Endothelial cell of umbilical vein (primary cell): ENCODE data around the gene RAB36. TPM values are rescaled to one million over a fixed set of nuclear protein-coding genes. Genes with fewer than 3 reads are reported as not detected.

Experiments used
- BruUV-seq: library from RNA; stranded (reverse); fragments of 400-500 nt; replicated peaks from 2 replicates; lab custom pipeline; 2021; lab: Mats Ljungman, UMichigan
- CTCF ChIA-PET: fragments of 300-600, 350-600 bp; sonication (Branson Sonifier 250); formaldehyde crosslinking; loops from one replicate; lab custom pipeline; 2021; ENCODE audit warnings: antibody characterized with exemption, inconsistent platforms; lab: Charles Lee
- POLR2A ChIA-PET: fragments of 300-600, 350-600 bp; sonication (Branson Sonifier 250); formaldehyde crosslinking; loops from one replicate; lab custom pipeline; 2021; ENCODE audit warnings: antibody characterized with exemption, inconsistent platforms; lab: Charles Lee
- DNase-seq: peaks from one replicate; pipeline ENCODE4 v3.0.0-alpha.2; 2011; ENCODE audit warnings: low read depth, low spot score
- FAIRE-seq: peaks from 2 replicates; lab custom pipeline; 2011; peaks lifted over from hg19 to GRCh38; lab: Jason Lieb, UNC
- H2AFZ ChIP-seq: 2 replicates; pipeline ENCODE4 v1.6.0; 2012; ENCODE audit warnings: low read depth, low read length, control low read depth, inconsistent platforms
- H3K27ac ChIP-seq: 2 replicates; pipeline ENCODE4 v1.5.1; 2011; ENCODE audit warnings: low read depth, mild to moderate bottlenecking, control low read depth, low read length, moderate library complexity; ENCODE audit not compliant: insufficient read depth
- H3K27me3 ChIP-seq, 2 experiments: 2 replicates each; pipeline versions ENCODE4 v1.6.0 to v1.6.1; 2011; ENCODE audit warnings: low read length in 2 of 2, mixed read lengths in 1 of 2; ENCODE audit not compliant: control insufficient read depth in 2 of 2, insufficient read depth in 2 of 2
- H3K36me3 ChIP-seq, 2 experiments: 2 replicates in 1 of 2; 3 replicates in 1 of 2; pipeline ENCODE4 v1.5.1; 2011; ENCODE audit warnings: low read length in 2 of 2, mild to moderate bottlenecking in 1 of 2, moderate library complexity in 1 of 2; ENCODE audit not compliant: control insufficient read depth in 2 of 2, insufficient read depth in 2 of 2; ENCODE audit errors: extremely low read depth in 1 of 2
- H3K4me1 ChIP-seq: 3 replicates; pipeline ENCODE4 v1.5.1; 2011; ENCODE audit warnings: mild to moderate bottlenecking, low read length; ENCODE audit not compliant: control insufficient read depth, insufficient read depth; ENCODE audit errors: extremely low read depth
- H3K4me2 ChIP-seq: 2 replicates; pipeline ENCODE4 v1.6.1; 2011; ENCODE audit warnings: low read length, control low read depth, mixed read lengths; ENCODE audit not compliant: insufficient read depth
- H3K4me3 ChIP-seq, 3 experiments: fragments of 200-600 bp in 1 of 3; sonication (generic), shearing (Covaris generic) in 1 of 3; replicated peaks in 1 of 3; 2 replicates each; pipeline ENCODE4 v1.5.1; 2011 to 2016; ENCODE audit warnings: control low read depth in 3 of 3, low read length in 3 of 3, mild to moderate bottlenecking in 2 of 3, inconsistent platforms in 1 of 3, low read depth in 1 of 3, moderate library complexity in 1 of 3; ENCODE audit not compliant: insufficient read depth in 1 of 3
- H3K79me2 ChIP-seq: 2 replicates; pipeline ENCODE4 v1.6.0; 2012; ENCODE audit warnings: low read length, inconsistent platforms; ENCODE audit not compliant: control insufficient read depth, insufficient read depth
- H3K9ac ChIP-seq: replicated peaks from 2 replicates; pipeline ENCODE3; 2011; ENCODE audit warnings: low read length, control low read depth; ENCODE audit not compliant: insufficient read depth; ENCODE audit errors: extremely low read depth
- H3K9me1 ChIP-seq: replicated peaks from 3 replicates; pipeline ENCODE4 v1.6.0; 2011; ENCODE audit warnings: mild to moderate bottlenecking, low read length; ENCODE audit not compliant: control insufficient read depth, insufficient read depth; ENCODE audit errors: extremely low read depth
- H3K9me3 ChIP-seq: replicated peaks from 2 replicates; pipeline ENCODE4 v1.5.1; 2012; ENCODE audit warnings: low read length, inconsistent platforms; ENCODE audit not compliant: control insufficient read depth, insufficient read depth
- H4K20me1 ChIP-seq: replicated peaks from 2 replicates; pipeline ENCODE3; 2011; ENCODE audit warnings: mild to moderate bottlenecking, low read length; ENCODE audit not compliant: control insufficient read depth, insufficient read depth; ENCODE audit errors: extremely low read depth
- CTCF ChIP-seq, 2 donors: IDR thresholded peaks; 1 replicate in 1 of 2; 2 replicates in 1 of 2; pipeline ENCODE4 v1.5.1; 2011; ENCODE audit warnings: low read length in 2 of 2, mild to moderate bottlenecking in 2 of 2, moderate library complexity in 2 of 2, control low read depth in 1 of 2, inconsistent platforms in 1 of 2, low read depth in 1 of 2; ENCODE audit not compliant: insufficient read depth in 1 of 2; ENCODE audit errors: extremely low read depth in 1 of 2
- EZH2 ChIP-seq: IDR thresholded peaks from 2 replicates; pipeline ENCODE4 v1.6.1; 2012; ENCODE audit warnings: borderline replicate concordance, low read depth, mild to moderate bottlenecking, moderate library complexity, low read length, inconsistent platforms; ENCODE audit not compliant: severe bottlenecking
- FOS ChIP-seq: IDR thresholded peaks from 2 replicates; pipeline ENCODE4 v1.6.1; 2011; ENCODE audit warnings: mild to moderate bottlenecking, low read length, moderate library complexity, borderline replicate concordance; ENCODE audit not compliant: insufficient read depth
- GATA2 ChIP-seq: IDR thresholded peaks from 2 replicates; pipeline ENCODE4 v1.7.0; 2011; ENCODE audit warnings: low read depth, mild to moderate bottlenecking, moderate library complexity, mixed read lengths, low read length; ENCODE audit not compliant: insufficient read length, insufficient read depth
- JUN ChIP-seq: IDR thresholded peaks from 2 replicates; pipeline ENCODE4 v1.6.1; 2011; ENCODE audit warnings: borderline replicate concordance, low read depth; ENCODE audit not compliant: insufficient read length, insufficient read depth
- MAX ChIP-seq: IDR thresholded peaks from 2 replicates; pipeline ENCODE4 v1.6.1; 2011; ENCODE audit not compliant: insufficient read depth, insufficient read length
- MYC ChIP-seq: IDR thresholded peaks from one replicate; pipeline ENCODE4 v1.6.1; 2011; ENCODE audit warnings: mild to moderate bottlenecking, low read depth, low read length
- POLR2A ChIP-seq: IDR thresholded peaks from 2 replicates; pipeline ENCODE4 v1.6.1; 2012; ENCODE audit warnings: low read depth, mild to moderate bottlenecking, control low read depth, low read length
- POLR2AphosphoS5 ChIP-seq: IDR thresholded peaks from 2 replicates; pipeline ENCODE4 v1.6.1; 2012; ENCODE audit warnings: low read depth, mild to moderate bottlenecking, control low read depth, low read length, moderate library complexity; ENCODE audit not compliant: insufficient read depth
- dilution Hi-C: fragments of 300-500 bp; cut with MboI; formaldehyde crosslinking; loops from one replicate; pipeline ENCODE4 v1.15.0; 2019; ENCODE audit warnings: low sequenced_read_pairs; ENCODE audit not compliant: extremely low pct_ligation_motif_present
- intact Hi-C: fragments of 100-400 bp; cut with micrococcal nuclease; formaldehyde crosslinking; loops from one replicate; pipeline ENCODE4 v1.10.0; 2022
- polyA plus RNA-seq, 4 experiments: library from polyadenylated mRNA; depleted of rRNA in 3 of 4; stranded (reverse) in 3 of 4; unstranded in 1 of 4; fragments of >200 nt; gene quantifications; 2 replicates each; pipeline versions ENCODE4 v1.2.1 to v1.2.3, GENCODE V29; 2011 to 2012; ENCODE audit warnings: missing spikeins in 1 of 4
- total RNA-seq: library from RNA; stranded (reverse); gene quantifications from 2 replicates; pipeline ENCODE4 v1.2.3, GENCODE V29; 2021

Gene RAB36
- total and polyA plus RNA-seq, 2 donors (not counting 3 experiments of a cell fraction or from before 2014, with no cell fraction given), result 2.7 to 3.1 TPM

- Histone ChIP-seq H3K9ac (no peak overlapping the region), H3K4me3 (no peak overlapping the region), H2AFZ (no peak overlapping the region), H3K27me3 (peaks cover 3 to 4% of the 10 kb centered on the region in 2 experiments), H3K9me3 (no peaks in the 10 kb centered on the region), H3K4me2 (no peak overlapping the region), H3K79me2 (no peaks in the 10 kb centered on the region), H3K36me3 (no peaks in the 10 kb centered on the region), H3K27ac (no peak overlapping the region), H3K9me1 (no peaks in the 10 kb centered on the region), H3K4me1 (no peaks in the 10 kb centered on the region), H4K20me1 (no peaks in the 10 kb centered on the region)
- ChIA-PET POLR2A (no interaction called here), CTCF (interaction anchor here (0.6 to 15.6 kb wide), 6 partner anchors 149 to 344 kb away, joined by 3 to 401 read pairs (median 4); no protein-coding TSS in a partner anchor)
- dilution Hi-C loops (no loop called here), intact Hi-C loops (no loop called here)
- FAIRE-seq, result no peak
- TF ChIP-seq MYC (no peak), POLR2AphosphoS5 (no peak), MAX (no peak), EZH2 (no peak), GATA2 (no peak), FOS (no peak), JUN (no peak), POLR2A (no peak), CTCF (IDR thresholded peaks at IDR 0.05; ENCODE audit: extremely low read depth in 1 of 2, insufficient read depth in 1 of 2, low read depth in 1 of 2, low read length in 2 of 2) (no peak)
- no peak for DNase-seq
- BruUV-seq, result no TSS peak
Observed at GRCh38 chr22:23132376-23133091, 12.7 kb upstream of the RAB36 start.
